HepG2 (cell line): ENCODE measurements around the gene CCN6. TPM values are rescaled to one million over a fixed set of nuclear protein-coding genes. Genes with fewer than 3 reads are reported as not detected.

ENCODE experiments used
- AKAP8 ChIP-seq: sonication (generic); formaldehyde crosslinking; IDR thresholded peaks from 2 replicates; pipeline ENCODE4 v1.5.1; 2020; ENCODE audit warnings: mild to moderate bottlenecking, missing genetic modification reagents
- CBFB ChIP-seq: sonication (generic); formaldehyde crosslinking; IDR thresholded peaks from 2 replicates; pipeline ENCODE4 v1.4.0; 2020; ENCODE audit warnings: missing genetic modification reagents
- CENPT ChIP-seq: sonication (generic); formaldehyde crosslinking; IDR thresholded peaks from 2 replicates; pipeline ENCODE4 v1.8.0; 2022; ENCODE audit warnings: low read depth, mild to moderate bottlenecking, moderate library complexity, missing genetic modification reagents
- FOXK1 ChIP-seq: sonication (generic); formaldehyde crosslinking; IDR thresholded peaks from 2 replicates; pipeline ENCODE4 v1.4.0; 2020; ENCODE audit warnings: low read depth, missing genetic modification reagents, borderline replicate concordance
- KDM5B ChIP-seq: sonication (generic); formaldehyde crosslinking; IDR thresholded peaks from 2 replicates; pipeline ENCODE4 v1.4.0; 2020; ENCODE audit warnings: missing genetic modification reagents, mild to moderate bottlenecking, borderline replicate concordance
- KLF6 ChIP-seq: IDR thresholded peaks from 2 replicates; pipeline ENCODE4 v1.8.0; 2016; ENCODE audit warnings: missing biosample characterization, missing genetic modification reagents
- KMT2B ChIP-seq: IDR thresholded peaks from 2 replicates; pipeline ENCODE4 v1.6.1; 2016; ENCODE audit warnings: missing genetic modification reagents, missing compliant biosample characterization
- LCORL ChIP-seq, 2 experiments: fragments of 450-650 bp in 1 of 2; sonication (generic) in 1 of 2; formaldehyde crosslinking in 1 of 2; IDR thresholded peaks; 2 replicates each; pipeline versions ENCODE4 v1.5.0 to v1.6.1; 2017 to 2020; ENCODE audit warnings: antibody characterized with exemption in 1 of 2, missing genetic modification reagents in 1 of 2
- MED13 ChIP-seq: sonication (generic); formaldehyde crosslinking; IDR thresholded peaks from 2 replicates; pipeline ENCODE4 v1.5.0; 2020; ENCODE audit warnings: missing genetic modification reagents
- MED8 ChIP-seq: sonication (generic); formaldehyde crosslinking; IDR thresholded peaks from 2 replicates; pipeline ENCODE4 v1.8.1; 2023; ENCODE audit warnings: mild to moderate bottlenecking, missing genetic modification reagents; ENCODE audit not compliant: insufficient replicate concordance
- MXI1 ChIP-seq: IDR thresholded peaks from 3 replicates; pipeline ENCODE4 v1.6.1; 2012; ENCODE audit warnings: low read depth, low read length, inconsistent platforms, borderline replicate concordance
- NAIF1 ChIP-seq: sonication (generic); formaldehyde crosslinking; IDR thresholded peaks from 2 replicates; pipeline ENCODE4 v1.5.0; 2020; ENCODE audit warnings: mild to moderate bottlenecking, missing genetic modification reagents, borderline replicate concordance
- NBN ChIP-seq: fragments of 450-650 bp; conservative IDR thresholded peaks from 2 replicates; pipeline ENCODE4 v1.6.1; 2017
- NCOA5 ChIP-seq: sonication (generic); formaldehyde crosslinking; IDR thresholded peaks from 2 replicates; pipeline ENCODE4 v1.4.0; 2020; ENCODE audit warnings: missing genetic modification reagents
- NONO ChIP-seq, 2 experiments: fragments of 450-650 bp in 1 of 2; sonication (generic) in 1 of 2; formaldehyde crosslinking in 1 of 2; IDR thresholded peaks in 1 of 2; conservative IDR thresholded peaks in 1 of 2; 2 replicates each; pipeline versions ENCODE4 v1.6.1 to v1.8.0; 2017 to 2022; ENCODE audit warnings: mild to moderate bottlenecking in 1 of 2, missing genetic modification reagents in 1 of 2, moderate library complexity in 1 of 2
- SALL1 ChIP-seq: sonication (generic); formaldehyde crosslinking; IDR thresholded peaks from 2 replicates; pipeline ENCODE4 v1.8.0; 2022; ENCODE audit warnings: mild to moderate bottlenecking, missing genetic modification reagents
- SIN3A ChIP-seq: IDR thresholded peaks from 2 replicates; pipeline ENCODE4 v1.6.1; 2011; ENCODE audit warnings: low read depth, mild to moderate bottlenecking, control low read depth, low read length, borderline replicate concordance
- TBP ChIP-seq: sonication (generic); formaldehyde crosslinking; IDR thresholded peaks from 2 replicates; pipeline ENCODE4 v1.5.0; 2020; ENCODE audit warnings: missing genetic modification reagents
- TBX3 ChIP-seq: fragments of 450-650 bp; IDR thresholded peaks from 2 replicates; pipeline ENCODE4 v1.6.1; 2017; ENCODE audit warnings: antibody characterized with exemption, mild to moderate bottlenecking, inconsistent platforms, borderline replicate concordance
- TEAD2 ChIP-seq: sonication (generic); formaldehyde crosslinking; IDR thresholded peaks from 2 replicates; pipeline ENCODE4 v1.9.0; 2021; ENCODE audit warnings: missing genetic modification reagents
- ZNF207 ChIP-seq: fragments of 450-650 bp; IDR thresholded peaks from 2 replicates; pipeline ENCODE4 v1.6.1; 2016; ENCODE audit warnings: antibody characterized with exemption, borderline replicate concordance
- ZNF274 ChIP-seq: sonication (generic); formaldehyde crosslinking; IDR thresholded peaks from 2 replicates; pipeline ENCODE4 v1.5.1; 2020; ENCODE audit warnings: mild to moderate bottlenecking, missing genetic modification reagents
- ZNF530 ChIP-seq: sonication (generic); formaldehyde crosslinking; IDR thresholded peaks from 2 replicates; pipeline ENCODE4 v1.5.0; 2020; ENCODE audit warnings: low read depth, mild to moderate bottlenecking, missing genetic modification reagents
- ZNF782 ChIP-seq: sonication (generic); formaldehyde crosslinking; IDR thresholded peaks from 2 replicates; pipeline ENCODE4 v1.4.0; 2020; ENCODE audit warnings: missing genetic modification reagents, mild to moderate bottlenecking, borderline replicate concordance
- ZSCAN30 ChIP-seq: sonication (generic); formaldehyde crosslinking; IDR thresholded peaks from 2 replicates; pipeline ENCODE4 v1.5.0; 2020; ENCODE audit warnings: mild to moderate bottlenecking, missing genetic modification reagents
- ZXDC ChIP-seq: sonication (generic); formaldehyde crosslinking; IDR thresholded peaks from 2 replicates; pipeline ENCODE4 v1.5.0; 2020; ENCODE audit warnings: mild to moderate bottlenecking, missing genetic modification reagents
- polyA plus RNA-seq, 8 experiments: library from polyadenylated mRNA; depleted of rRNA in 3 of 8; stranded (reverse) in 7 of 8; unstranded in 1 of 8; fragments of >200 nt; fragmentation: Illumina TruSeq in 4 of 8; extraction: Trizol in 4 of 8; gene quantifications; 2 replicates each; pipeline versions ENCODE4 v1.2.1 to v1.2.3, GENCODE V29; 2011 to 2016; ENCODE audit warnings: low read depth in 4 of 8, missing spikeins in 1 of 8, mixed read lengths in 1 of 8; ENCODE audit not compliant: insufficient read depth in 1 of 8
- total RNA-seq, 5 experiments: library from RNA; depleted of rRNA; stranded (reverse); fragments of >200 nt; fragmentation: Illumina TruSeq; extraction: Trizol; gene quantifications; 2 replicates each; pipeline ENCODE4 v1.2.3, GENCODE V29; 2016; ENCODE audit warnings: low read depth in 1 of 5
- TF ChIP-seq, protein P1 (sequence below): sonication (generic); formaldehyde crosslinking; conservative IDR thresholded peaks from 2 replicates; pipeline ENCODE4 v1.4.0; 2020; ENCODE audit warnings: missing genetic modification reagents

CCN6 gene
- total and polyA plus RNA-seq, 2 of the 13 experiments (the other 11 are each of a cell fraction or from before 2014, with no cell fraction given), result not detected

- 0 out of 2 replicates have a peak, but pooled peaks have one; percentile 42 for TF ChIP-seq AKAP8
- 0 out of 2 replicates have a peak, but pooled peaks have one; percentile 48 for TF ChIP-seq ZXDC (CRISPR knock-in tag)
- TF ChIP-seq ZNF530 (CRISPR knock-in tag), result no peak
- TF ChIP-seq NBN, result no peak
- TF ChIP-seq MXI1, result peak; percentile 84; the same call in 2 of the 3 replicates
- TF ChIP-seq TEAD2 (CRISPR knock-in tag), result no peak
- TF ChIP-seq SALL1 (CRISPR knock-in tag), result peak; percentile 81; the same call in 1 of the 2 replicates
- TF ChIP-seq ZNF274, result peak; percentile 81
- TF ChIP-seq LCORL (IDR thresholded peaks at IDR 0.05), result no peak
- peak; percentile 15; the same call in 1 of the 2 replicates for TF ChIP-seq LCORL (CRISPR knock-in tag; IDR thresholded peaks at IDR 0.05)
- peak; percentile 96 for TF ChIP-seq KDM5B
- TF ChIP-seq TBX3, result no peak
- no peak for TF ChIP-seq CENPT (CRISPR knock-in tag)
- peak; percentile 100 for TF ChIP-seq NAIF1 (CRISPR knock-in tag)
- TF ChIP-seq ZNF207, result no peak
- TF ChIP-seq NONO (IDR thresholded peaks at IDR 0.05), result no peak
- peak; percentile 86 for TF ChIP-seq NONO (CRISPR knock-in tag; conservative IDR thresholded peaks at IDR 0.05)
- TF ChIP-seq KMT2B (CRISPR knock-in tag), result peak; percentile 95
- peak; percentile 19; the same call in 1 of the 2 replicates for TF ChIP-seq SIN3A
- no peak; the same call in 1 of the 2 replicates for TF ChIP-seq ZNF782 (CRISPR knock-in tag)
- TF ChIP-seq MED8, result no peak
- TF ChIP-seq TBP (CRISPR knock-in tag), result no peak
- 0 out of 2 replicates have a peak, but pooled peaks have one; percentile 24 for TF ChIP-seq ZSCAN30 (CRISPR knock-in tag)
- TF ChIP-seq, protein P1, sequence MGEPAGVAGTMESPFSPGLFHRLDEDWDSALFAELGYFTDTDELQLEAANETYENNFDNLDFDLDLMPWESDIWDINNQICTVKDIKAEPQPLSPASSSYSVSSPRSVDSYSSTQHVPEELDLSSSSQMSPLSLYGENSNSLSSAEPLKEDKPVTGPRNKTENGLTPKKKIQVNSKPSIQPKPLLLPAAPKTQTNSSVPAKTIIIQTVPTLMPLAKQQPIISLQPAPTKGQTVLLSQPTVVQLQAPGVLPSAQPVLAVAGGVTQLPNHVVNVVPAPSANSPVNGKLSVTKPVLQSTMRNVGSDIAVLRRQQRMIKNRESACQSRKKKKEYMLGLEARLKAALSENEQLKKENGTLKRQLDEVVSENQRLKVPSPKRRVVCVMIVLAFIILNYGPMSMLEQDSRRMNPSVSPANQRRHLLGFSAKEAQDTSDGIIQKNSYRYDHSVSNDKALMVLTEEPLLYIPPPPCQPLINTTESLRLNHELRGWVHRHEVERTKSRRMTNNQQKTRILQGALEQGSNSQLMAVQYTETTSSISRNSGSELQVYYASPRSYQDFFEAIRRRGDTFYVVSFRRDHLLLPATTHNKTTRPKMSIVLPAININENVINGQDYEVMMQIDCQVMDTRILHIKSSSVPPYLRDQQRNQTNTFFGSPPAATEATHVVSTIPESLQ (CRISPR knock-in tag), result no peak; the same call in 1 of the 2 replicates
- peak; percentile 81; the same call in 1 of the 2 replicates for TF ChIP-seq KLF6 (CRISPR knock-in tag)
- TF ChIP-seq NCOA5 (CRISPR knock-in tag), result no peak
- TF ChIP-seq CBFB (CRISPR knock-in tag), result peak; percentile 77
- TF ChIP-seq FOXK1, result peak; percentile 66; the same call in 1 of the 2 replicates
- TF ChIP-seq MED13 (CRISPR knock-in tag), result no peak
These were observed 33.4 kb downstream of the CCN6 start, which contains the start of the genes FAM229B and TUBE1 (continued) for GRCh38 chr6:112087136-112087911.
